ENCODE data around the gene PHLDB3. TPM values are rescaled to one million over a fixed set of nuclear protein-coding genes. Genes with fewer than 3 reads are reported as not detected.
A peak's percentile ranks its signal among the peaks of the same experiment; 100 is the strongest.

PHLDB3 gene
- total and polyA plus RNA-seq, 2 of the 4 experiments (the other 2 are of a cell fraction) = 2.9 to 10.6 TPM

- ATAC-seq (ENCODE audit: low read depth) (no peak), DNase-seq (no peak)
- Histone ChIP-seq H2BK120ac (ENCODE audit: low read depth, low read length) (no peak overlapping the region), H4K91ac (ENCODE audit: insufficient read depth, low read depth, low read length) (no peak overlapping the region), H2AFZ (replicated peaks; ENCODE audit: low read length, poor library complexity) (no peak overlapping the region), H3K18ac (ENCODE audit: low read depth, low read length) (no peak overlapping the region), H3K4me3 (ENCODE audit: insufficient read depth, low read depth, low read length) (no peak overlapping the region), H4K5ac (ENCODE audit: low read depth, low read length) (no peak overlapping the region), H4K20me1 (ENCODE audit: insufficient read depth, low read length) (no peaks in the 10 kb centered on the region), H2AK5ac (ENCODE audit: low read depth, low read length) (no peak overlapping the region), H3K4me2 (ENCODE audit: low read depth, low read length) (no peak overlapping the region), H3K27me3 (ENCODE audit: control insufficient read depth, insufficient read depth, low read length) (no peaks in the 10 kb centered on the region), H3K23ac (ENCODE audit: low read depth, low read length) (no peak overlapping the region), H3K4me1 (ENCODE audit: control insufficient read depth, insufficient read depth, low read length) (no peaks in the 10 kb centered on the region), H3K79me1 (ENCODE audit: low read depth in 1 of 2, low read length in 2 of 2) (no peaks in the 10 kb centered on the region), H3K9me3 (ENCODE audit: control insufficient read depth, insufficient read depth, low read length) (no peaks in the 10 kb centered on the region), H2BK20ac (ENCODE audit: low read depth, low read length) (no peak overlapping the region), H3K56ac (ENCODE audit: extremely low read depth, insufficient read depth, low read length) (no peak overlapping the region), H2BK5ac (ENCODE audit: low read depth, low read length, poor library complexity, severe bottlenecking) (no peak overlapping the region), H3K4ac (ENCODE audit: low read depth, low read length) (no peak overlapping the region), H2AK9ac (replicated peaks; ENCODE audit: low read depth, low read length, poor library complexity) (no peak overlapping the region), H3K36me3 (ENCODE audit: control insufficient read depth, insufficient read depth, low read length) (no peaks in the 10 kb centered on the region), H3K14ac (replicated peaks; ENCODE audit: low read depth, low read length) (no peak overlapping the region), H3K27ac (ENCODE audit: insufficient read depth, low read length) (no peak overlapping the region), H2BK15ac (ENCODE audit: low read depth, low read length) (no peak overlapping the region), H3K9me1 (ENCODE audit: insufficient read depth, low read length) (no peaks in the 10 kb centered on the region), H4K8ac (ENCODE audit: low read depth in 2 of 2, low read length in 2 of 2) (no peak overlapping the region), H3K9ac (ENCODE audit: low read depth, low read length) (no peak overlapping the region)
- in situ Hi-C loops (cut with MboI; ENCODE audit: low sequenced_read_pairs) (no loop called here), dilution Hi-C loops (cut with HindIII; ENCODE audit: low sequenced_read_pairs, unreplicated experiment) (no loop called here), intact Hi-C loops (cut with micrococcal nuclease) (loop anchor here (5.0 kb wide), 1 partner anchor 222 kb away; no protein-coding TSS in a partner anchor)
- POLR2A ChIA-PET (ENCODE audit: unreplicated experiment) = no interaction called here
- no CpG with 5 or more reads among the region's 6 CpGs for WGBS, 2 experiments (ENCODE audit: extremely low coverage in 2 of 2, insufficient read length in 1 of 2)
- TF ChIP-seq NFE2L2 (IDR thresholded peaks at IDR 0.05; ENCODE audit: low read depth, low read length) (no peak), BHLHE40 (IDR thresholded peaks at IDR 0.05; ENCODE audit: low read depth, low read length) (no peak), MXI1 (IDR thresholded peaks at IDR 0.05; ENCODE audit: borderline replicate concordance, low read depth, low read length) (no peak), CEBPB (IDR thresholded peaks at IDR 0.05; ENCODE audit: low read depth, low read length) (no peak), CTCF (conservative IDR thresholded peaks at IDR 0.05; ENCODE audit: low read depth, low read length) (0 out of 2 replicates have a peak, but pooled peaks have one; percentile 9), ELK1 (IDR thresholded peaks at IDR 0.05; ENCODE audit: borderline replicate concordance, low read depth, low read length) (no peak)
- BruUV-seq (replicated peaks) = no TSS peak
- CTCF ChIA-PET = no interaction called here
These were observed 74.3 kb downstream of the PHLDB3 start for GRCh38 chr19:43430142-43430710.
